Skeletal muscle tissue (tissue), 4 donors: ENCODE results near the gene DMRTA1. TPM values are rescaled to one million over a fixed set of nuclear protein-coding genes. Genes with fewer than 3 reads are reported as not detected.
"Not testable (repeated sequence)": the region's sequence is repeated elsewhere in the genome, so short reads cannot be mapped to it uniquely, and the experiment has no call there.

ENCODE experiments used
- H3K27ac ChIP-seq: one replicate; pipeline ENCODE4 v1.7.0; 2013; ENCODE audit warnings: mild to moderate bottlenecking, low read depth, low read length, inconsistent platforms
- H3K27me3 ChIP-seq, 3 donors: one replicate each; pipeline ENCODE4 v1.7.0; 2013; ENCODE audit warnings: low read length in 3 of 3; ENCODE audit not compliant: control insufficient read depth in 3 of 3, insufficient read depth in 3 of 3
- H3K36me3 ChIP-seq, 3 donors: one replicate each; pipeline ENCODE4 v1.7.0; 2013; ENCODE audit warnings: low read length in 3 of 3; ENCODE audit not compliant: control insufficient read depth in 3 of 3, insufficient read depth in 3 of 3
- H3K4me1 ChIP-seq, 3 donors: one replicate each; pipeline ENCODE4 v1.7.0; 2013; ENCODE audit warnings: low read length in 3 of 3, mild to moderate bottlenecking in 3 of 3; ENCODE audit not compliant: control insufficient read depth in 3 of 3, insufficient read depth in 3 of 3
- H3K4me3 ChIP-seq, 3 donors: one replicate each; pipeline ENCODE4 v1.7.0; 2013; ENCODE audit warnings: low read length in 3 of 3
- H3K9ac ChIP-seq, 3 donors: one replicate each; pipeline ENCODE4 v1.7.0; 2013; ENCODE audit warnings: low read length in 3 of 3, mild to moderate bottlenecking in 3 of 3, moderate library complexity in 2 of 3, low read depth in 1 of 3
- H3K9me3 ChIP-seq, 3 donors: one replicate each; pipeline ENCODE4 v1.7.0; 2013; ENCODE audit warnings: low read length in 3 of 3; ENCODE audit not compliant: control insufficient read depth in 3 of 3
- total RNA-seq: library from RNA; depleted of rRNA; stranded (reverse); fragments of >200 nt; gene quantifications from one replicate; pipeline ENCODE4 v1.2.3, GENCODE V29; 2014
- donor health status: Osteomylitis.

DMRTA1 gene
- total RNA-seq, 1 donor from 2014 or later, result 0.52 TPM

DNA sequence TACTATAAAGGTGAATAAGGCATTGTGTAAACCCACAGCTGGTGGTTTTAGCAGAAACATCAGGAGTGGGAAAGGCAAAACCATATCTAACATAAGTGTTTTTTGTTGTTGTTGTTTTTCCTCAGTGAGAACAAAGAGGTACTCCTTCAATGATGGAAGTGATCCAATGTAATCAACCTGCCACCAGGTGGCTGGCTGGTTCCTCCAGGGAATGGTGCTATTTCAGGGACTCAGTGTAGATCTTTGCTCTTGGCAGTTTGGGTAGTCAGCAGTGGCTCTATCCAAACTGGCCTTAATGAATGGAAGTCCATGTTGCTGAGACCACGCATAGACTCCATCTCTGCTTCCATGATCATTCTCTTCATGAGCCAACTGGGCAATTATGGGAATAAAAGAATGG lies 10.8 kb downstream of the DMRTA1 start:
- H3K4me3 ChIP-seq, result no peak overlapping the region
- no peaks in the 10 kb centered on the region for H3K27me3 ChIP-seq
- no peaks in the 10 kb centered on the region for H3K9me3 ChIP-seq
- no peak overlapping the region for H3K27ac ChIP-seq
- no peak overlapping the region for H3K9ac ChIP-seq
- peaks cover 0 to 2% (median 0%) of the 10 kb centered on the region in 3 donors for H3K4me1 ChIP-seq
- H3K36me3 ChIP-seq, result no peaks in the 10 kb centered on the region

GRCh38 chr9:22463205-22463604 lies 16.6 kb downstream of the DMRTA1 start:
- Histone ChIP-seq H3K4me3 (no peak overlapping the region), H3K4me1 (no peaks in the 10 kb centered on the region), H3K36me3 (no peaks in the 10 kb centered on the region), H3K27ac (no peak overlapping the region), H3K9ac (no peak overlapping the region), H3K27me3 (no peaks in the 10 kb centered on the region), H3K9me3 (no peaks in the 10 kb centered on the region)

GRCh38 chr9:22469928-22470544 lies 23.4 kb downstream of the DMRTA1 start:
- H3K27me3 ChIP-seq, result no peaks in the 10 kb centered on the region
- no peak overlapping the region for H3K9ac ChIP-seq
- no peaks in the 10 kb centered on the region for H3K36me3 ChIP-seq
- no peaks in the 10 kb centered on the region for H3K9me3 ChIP-seq
- H3K27ac ChIP-seq, result no peak overlapping the region
- H3K4me3 ChIP-seq, result no peak overlapping the region
- no peaks in the 10 kb centered on the region for H3K4me1 ChIP-seq

DNA sequence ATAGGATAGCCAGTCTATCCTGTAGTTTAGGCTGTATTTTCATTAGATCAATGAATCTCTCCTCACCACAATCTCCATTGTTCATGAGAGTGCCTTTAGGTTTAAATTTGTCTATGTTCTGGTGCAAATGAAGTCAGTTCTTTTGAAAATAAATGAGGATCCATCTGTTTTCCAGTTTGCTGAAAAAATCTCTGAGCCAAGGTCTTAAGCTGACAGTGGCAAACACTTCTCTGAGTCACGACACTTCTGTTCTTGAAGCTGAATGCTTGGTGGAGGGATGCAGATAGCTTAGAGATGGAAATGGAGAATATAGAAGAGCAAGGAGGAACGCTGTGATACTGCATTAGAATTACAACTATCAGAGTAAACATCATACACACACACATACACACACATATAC lies 34.9 kb downstream of the DMRTA1 start:
- Histone ChIP-seq H3K36me3 (no peaks in the 10 kb centered on the region), H3K4me1 (no peaks in the 10 kb centered on the region), H3K27ac (no peak overlapping the region), H3K9me3 (no peaks in the 10 kb centered on the region), H3K9ac (no peak overlapping the region), H3K4me3 (no peak overlapping the region), H3K27me3 (no peaks in the 10 kb centered on the region)

DNA sequence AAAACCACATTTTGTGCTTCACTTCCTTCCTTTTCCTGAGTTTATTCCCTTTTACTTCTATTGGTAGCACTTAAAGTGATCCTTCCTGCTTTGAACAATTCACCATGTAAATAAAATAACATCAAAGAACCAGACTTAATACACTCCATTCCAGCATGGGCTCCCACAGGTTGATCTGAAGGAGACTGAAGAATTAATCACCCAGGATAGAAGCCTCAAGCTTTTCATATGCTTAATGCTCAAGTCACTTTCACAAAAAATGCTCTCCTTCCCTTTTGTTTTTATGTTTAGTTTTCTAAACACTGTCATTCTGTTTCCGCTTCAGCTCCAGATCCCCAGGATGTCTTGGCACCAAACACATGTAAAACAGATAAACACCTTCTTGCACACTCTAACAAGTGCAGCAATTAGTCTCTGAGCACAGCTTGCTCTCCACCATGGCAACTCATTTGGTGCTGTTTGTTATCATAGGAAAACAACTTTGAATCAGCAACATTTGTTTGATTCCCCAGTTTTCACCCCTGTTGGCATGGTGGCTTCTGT lies 37.0 kb downstream of the DMRTA1 start:
- Histone ChIP-seq H3K4me1 (no peaks in the 10 kb centered on the region), H3K27me3 (no peaks in the 10 kb centered on the region), H3K9ac (no peak overlapping the region), H3K27ac (no peak overlapping the region), H3K9me3 (no peaks in the 10 kb centered on the region), H3K4me3 (no peak overlapping the region), H3K36me3 (no peaks in the 10 kb centered on the region)

DNA sequence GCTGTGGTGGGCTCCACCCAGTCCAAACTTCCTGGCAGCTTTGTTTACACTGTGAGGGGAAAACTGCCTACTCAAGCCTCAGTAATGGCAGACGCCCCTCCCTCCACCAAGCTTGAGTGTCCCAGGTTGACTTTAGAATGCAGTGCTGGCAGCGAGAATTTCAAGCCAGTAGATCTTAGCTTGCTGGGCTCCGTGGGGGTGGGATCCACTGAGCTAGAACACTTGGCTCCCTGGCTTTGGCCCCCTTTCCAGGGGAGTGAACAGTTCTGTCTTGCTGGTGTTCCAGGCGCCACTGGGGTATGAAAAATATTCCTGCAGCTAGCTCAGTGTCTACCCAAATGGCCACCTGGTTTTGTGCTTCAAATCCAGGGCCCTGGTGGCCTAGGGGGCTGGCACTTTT lies 49.6 kb downstream of the DMRTA1 start:
- H3K9ac ChIP-seq, H3K36me3 ChIP-seq, H3K4me3 ChIP-seq, H3K27ac ChIP-seq, H3K27me3 ChIP-seq, H3K4me1 ChIP-seq, H3K9me3 ChIP-seq: not testable (repeated sequence)
